ENCODE measurements around the gene CD300H.

Gene CD300H

GRCh38 chr17:74520790-74521480 lies 46.4 kb downstream of the CD300H start:
- TF ChIP-seq GATA3 (IDR thresholded peaks at IDR 0.05; ENCODE audit: low read depth, low read length): no peak

- TF ChIP-seq GATA2 (IDR thresholded peaks at IDR 0.05; ENCODE audit: low read depth, low read length) (no peak), GATA3 (IDR thresholded peaks at IDR 0.05; ENCODE audit: low read depth, low read length) (no peak)
Observed at GRCh38 chr17:74520016-74520434, 47.3 kb downstream of the CD300H start.

GRCh38 chr17:74516561-74517328 lies 50.6 kb downstream of the CD300H start:
- TF ChIP-seq GATA2 (IDR thresholded peaks at IDR 0.05; ENCODE audit: low read depth, low read length) (no peak), GATA3 (IDR thresholded peaks at IDR 0.05; ENCODE audit: low read depth, low read length) (no peak)

- TF ChIP-seq GATA3 (IDR thresholded peaks at IDR 0.05; ENCODE audit: low read depth, low read length) (no peak), GATA2 (IDR thresholded peaks at IDR 0.05; ENCODE audit: low read depth, low read length) (no peak)
Observed at GRCh38 chr17:74515941-74516340, 51.4 kb downstream of the CD300H start.

GRCh38 chr17:74514632-74515334 lies 52.5 kb downstream of the CD300H start:
- TF ChIP-seq GATA3 (IDR thresholded peaks at IDR 0.05; ENCODE audit: low read depth, low read length): no peak
- no peak for TF ChIP-seq GATA2 (IDR thresholded peaks at IDR 0.05; ENCODE audit: low read depth, low read length)

- TF ChIP-seq GATA2 (IDR thresholded peaks at IDR 0.05; ENCODE audit: low read depth, low read length) (no peak), GATA3 (IDR thresholded peaks at IDR 0.05; ENCODE audit: low read depth, low read length) (no peak)
Observed at GRCh38 chr17:74513987-74514631, 53.2 kb downstream of the CD300H start.

- TF ChIP-seq GATA2 (IDR thresholded peaks at IDR 0.05; ENCODE audit: low read depth, low read length) (no peak), GATA3 (IDR thresholded peaks at IDR 0.05; ENCODE audit: low read depth, low read length) (no peak)
Observed at GRCh38 chr17:74512624-74513091, 54.7 kb downstream of the CD300H start.

- TF ChIP-seq GATA3 (IDR thresholded peaks at IDR 0.05; ENCODE audit: low read depth, low read length): no peak
- TF ChIP-seq GATA2 (IDR thresholded peaks at IDR 0.05; ENCODE audit: low read depth, low read length): no peak
Observed at GRCh38 chr17:74512036-74512435, 55.3 kb downstream of the CD300H start.
